Activated T-cell treated with anti-CD3 and anti-CD28 coated beads for 4 hours (primary cell): ENCODE data around the gene RORC.
"Not testable (repeated sequence)": the region's sequence is repeated elsewhere in the genome, so short reads cannot be mapped to it uniquely, and the experiment has no call there.

ENCODE experiments used
- DNase-seq: peaks from one replicate; pipeline ENCODE4 v3.0.0-alpha.2; 2020

The RORC gene

DNA sequence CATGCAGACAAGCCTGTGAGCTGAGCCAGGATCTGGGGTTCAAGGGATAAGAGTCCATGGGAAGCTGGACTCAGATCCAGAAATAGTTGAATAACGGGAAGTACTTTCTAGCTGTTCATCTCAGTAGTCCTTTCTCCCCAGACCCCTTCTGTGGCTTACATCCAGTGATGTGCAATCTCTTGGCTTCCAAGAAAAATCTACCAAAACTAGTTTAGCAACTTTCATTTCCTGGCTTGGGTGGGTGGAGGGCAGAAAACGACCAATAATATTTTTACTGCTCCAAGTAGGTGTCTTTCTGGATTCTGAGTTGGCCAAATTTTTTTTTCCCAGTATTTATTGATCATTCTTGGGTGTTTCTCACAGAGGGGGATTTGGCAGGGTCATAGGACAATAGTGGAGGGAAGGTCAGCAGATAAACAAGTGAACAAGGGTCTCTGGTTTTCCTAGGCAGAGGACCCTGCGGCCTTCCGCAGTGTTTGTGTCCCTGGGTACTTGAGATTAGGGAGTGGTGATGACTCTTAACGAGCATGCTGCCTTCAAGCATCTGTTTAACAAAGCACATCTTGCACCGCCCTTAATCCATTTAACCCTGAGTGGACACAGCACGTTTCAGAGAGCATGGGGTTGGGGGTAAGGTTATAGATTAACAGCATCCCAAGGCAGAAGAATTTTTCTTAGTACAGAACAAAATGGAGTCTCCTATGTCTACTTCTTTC lies 63.1 kb downstream of the RORC start:
- DNase-seq = not testable (repeated sequence)

DNA sequence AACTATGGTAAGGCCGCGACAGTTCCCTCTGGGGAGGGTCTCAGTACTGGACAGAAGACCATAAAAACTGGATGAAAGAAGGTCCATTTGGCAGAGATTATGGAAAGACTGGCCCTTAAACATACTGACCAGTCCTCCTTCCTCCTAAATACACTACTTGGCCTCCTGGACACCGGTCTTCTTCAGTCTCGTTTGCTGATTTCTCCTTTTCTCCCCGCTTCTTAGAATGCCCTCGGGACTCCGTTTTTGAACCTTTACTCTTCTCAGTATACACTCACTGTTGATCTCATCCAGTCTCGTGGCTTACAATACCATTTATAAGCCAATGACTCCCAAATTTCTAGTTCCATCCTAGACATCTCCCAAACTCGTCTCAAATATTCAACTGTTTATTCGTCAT lies 67.6 kb downstream of the RORC start:
- no peak for DNase-seq

DNA sequence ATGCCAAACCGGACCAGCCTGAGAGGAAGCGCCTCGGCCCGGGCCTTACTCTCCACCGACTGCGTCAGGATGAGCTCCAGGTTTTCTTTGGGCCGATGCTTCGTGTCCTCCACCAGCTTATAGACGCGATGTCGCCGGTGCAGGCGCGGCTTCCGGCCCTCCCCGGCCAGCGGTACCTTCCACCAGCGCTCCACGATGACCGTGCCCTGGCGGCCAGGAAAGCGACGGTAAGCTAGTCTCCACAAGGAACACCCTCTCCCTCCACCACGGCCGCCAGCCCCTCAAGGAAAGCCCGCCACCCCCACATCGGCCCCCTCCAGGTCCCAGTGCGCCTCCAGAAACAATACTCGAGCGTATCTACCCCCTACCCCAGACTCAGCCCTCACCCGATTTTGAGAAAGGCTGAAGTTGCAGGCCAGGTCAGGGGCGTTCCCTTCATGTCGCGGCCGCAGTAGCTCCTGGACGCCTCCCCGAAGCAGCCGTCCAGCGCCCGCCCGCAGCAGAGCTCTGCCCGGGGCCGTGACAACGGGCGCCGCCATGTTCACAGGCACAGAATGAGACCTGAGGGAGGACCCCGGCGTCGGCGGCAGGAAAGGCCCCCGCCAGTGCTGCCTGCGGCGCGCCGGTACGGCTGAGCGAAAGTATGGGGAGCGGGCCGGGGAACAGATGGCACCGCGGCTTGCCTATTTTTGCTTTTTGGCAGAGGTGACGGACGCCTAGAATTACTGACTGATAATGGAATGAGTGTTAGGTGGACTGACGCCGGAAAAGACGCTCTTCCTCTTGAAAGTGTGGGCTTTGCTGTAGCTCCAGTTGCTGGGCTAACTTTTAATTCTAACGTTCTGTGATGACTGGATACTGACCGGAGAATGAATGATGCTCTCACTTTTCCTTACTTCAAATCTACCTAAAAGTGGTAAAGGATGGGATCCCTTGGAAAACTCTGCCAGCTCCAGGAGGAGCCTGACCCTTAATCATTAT lies 68.4 kb downstream of the RORC start, which contains the start of gene MRPL9:
Gene MRPL9, minus strand, starts transcription at position 556 of the 981 bp plus-strand sequence. Its CDS starts 17 bp downstream, at position 539.
- peak; percentile 79 for DNase-seq

DNA sequence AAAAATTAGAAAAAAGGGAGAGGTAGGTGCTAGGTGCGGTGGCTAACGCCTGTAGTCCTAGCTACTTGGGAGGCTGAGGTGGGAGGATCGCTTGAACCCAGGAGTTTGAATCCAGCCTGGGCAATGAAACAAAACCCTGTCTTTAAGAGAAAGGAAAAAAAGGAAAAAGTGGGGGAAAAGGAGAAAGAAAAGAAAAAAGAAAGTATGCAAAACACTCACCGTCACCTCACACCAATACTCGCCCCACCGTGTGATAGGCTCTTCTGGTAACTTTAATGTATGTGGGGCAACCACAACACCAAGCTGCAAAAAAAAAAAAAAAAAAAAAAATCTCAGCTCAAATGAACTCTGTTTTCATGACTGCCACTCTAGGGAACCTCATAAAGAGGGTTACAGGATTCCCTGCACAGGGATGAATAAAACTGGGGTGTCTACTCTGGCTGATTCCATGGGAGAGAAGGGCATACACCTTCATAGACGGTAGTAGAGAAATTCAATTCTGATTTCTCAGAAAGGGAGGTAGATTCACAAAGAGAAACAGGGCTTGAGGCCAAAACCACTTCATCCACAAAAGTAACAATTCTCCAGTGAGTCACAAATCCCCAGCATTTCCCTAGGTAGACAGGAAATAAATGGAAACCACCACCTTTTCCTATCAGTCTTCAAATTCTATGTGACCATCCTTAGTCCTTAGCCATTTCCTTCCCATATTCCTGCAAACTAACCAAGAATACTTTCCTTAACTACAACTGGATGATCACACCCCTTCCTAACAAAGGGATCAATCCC lies 70.8 kb downstream of the RORC start:
- no peak for DNase-seq

DNA sequence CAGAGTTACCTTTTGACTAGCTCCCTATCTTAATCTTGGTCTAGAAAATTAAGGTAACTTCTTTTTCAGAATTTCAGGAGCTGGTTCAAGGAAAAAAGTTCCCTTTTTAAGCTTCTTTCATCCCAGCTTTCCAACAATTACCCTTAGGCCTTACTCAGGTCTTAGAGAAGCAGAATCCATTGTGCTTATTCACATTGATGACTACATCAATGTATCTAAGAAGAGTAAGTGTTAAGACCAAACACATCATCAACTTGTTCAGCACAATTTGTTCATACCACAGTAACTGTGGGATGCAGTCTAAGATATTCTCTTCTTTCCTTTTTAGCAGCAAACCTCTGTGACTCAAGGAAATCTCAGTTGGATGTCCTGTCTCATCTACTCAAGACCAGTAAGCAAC lies 72.4 kb downstream of the RORC start:
- DNase-seq = no peak

DNA sequence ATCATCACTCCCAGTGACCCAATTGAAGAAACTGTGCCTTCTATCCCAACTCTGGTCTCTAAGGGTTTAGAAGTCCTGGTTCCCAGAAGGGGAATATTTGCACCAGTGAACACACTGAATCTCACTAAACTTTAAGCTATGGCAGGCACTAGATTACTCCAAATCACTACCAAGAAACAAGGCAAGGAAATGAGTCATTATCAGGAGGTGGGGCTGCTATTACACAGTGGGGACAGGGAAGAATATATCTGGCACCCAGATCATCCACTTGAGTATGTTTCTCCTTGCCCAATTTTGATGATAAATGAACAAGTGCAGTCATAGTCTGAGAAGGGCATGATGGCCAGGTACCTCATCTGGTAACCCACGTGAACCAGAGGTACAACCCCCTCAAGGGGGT lies 75.3 kb downstream of the RORC start:
- no peak for DNase-seq
